ENCODE data around the gene KIF26B.
"Not testable (repeated sequence)": the region's sequence is repeated elsewhere in the genome, so short reads cannot be mapped to it uniquely, and the experiment has no call there.

KIF26B gene

DNA sequence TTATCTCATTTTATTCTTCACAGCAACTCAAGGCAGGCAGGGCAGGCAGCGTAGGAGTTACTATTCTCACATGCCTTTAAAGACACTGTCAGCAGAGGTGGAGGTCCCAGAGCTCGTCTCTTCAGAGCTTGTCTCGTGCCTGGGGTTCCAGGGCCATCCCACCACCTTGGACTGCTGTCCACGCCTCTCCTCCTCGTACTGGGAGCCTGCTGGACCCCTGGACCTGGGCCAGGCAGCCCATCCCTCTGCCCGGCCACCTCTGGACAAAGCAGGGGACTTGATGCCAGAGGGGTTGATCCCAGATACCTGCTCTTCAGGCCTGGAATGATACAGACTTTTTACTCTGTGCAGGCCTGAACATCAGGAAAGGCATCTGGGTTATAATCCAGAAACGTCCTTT lies 546.8 kb downstream of the KIF26B start:
- H3K36me3 Mint-ChIP-seq = no peaks in the 10 kb centered on the region

GRCh38 chr1:245702346-245702745 lies 547.6 kb downstream of the KIF26B start:
- no peaks in the 10 kb centered on the region for H3K9me3 Mint-ChIP-seq
- no peak overlapping the region for H3K4me3 Mint-ChIP-seq
- H3K27me3 Mint-ChIP-seq = no peaks in the 10 kb centered on the region
- no peaks in the 10 kb centered on the region for H3K36me3 Mint-ChIP-seq
- H3K4me1 Mint-ChIP-seq = no peaks in the 10 kb centered on the region
- H3K27ac Mint-ChIP-seq = no peak overlapping the region

More for the DNA sequence above, 546.8 kb downstream of the KIF26B start:
- no peak overlapping the region for H3K4me3 Mint-ChIP-seq
- no peaks in the 10 kb centered on the region for H3K4me1 Mint-ChIP-seq
- no peaks in the 10 kb centered on the region for H3K9me3 Mint-ChIP-seq
- H3K27ac Mint-ChIP-seq = no peak overlapping the region
- H3K27me3 Mint-ChIP-seq = no peaks in the 10 kb centered on the region

GRCh38 chr1:245704341-245704740 lies 549.6 kb downstream of the KIF26B start:
- no peak overlapping the region for H3K4me3 Mint-ChIP-seq
- H3K27me3 Mint-ChIP-seq = no peaks in the 10 kb centered on the region
- no peaks in the 10 kb centered on the region for H3K9me3 Mint-ChIP-seq
- no peaks in the 10 kb centered on the region for H3K4me1 Mint-ChIP-seq
- no peak overlapping the region for H3K27ac Mint-ChIP-seq
- no peaks in the 10 kb centered on the region for H3K36me3 Mint-ChIP-seq

- Mint-ChIP-seq H3K9me3 (no peaks in the 10 kb centered on the region), H3K27ac (no peak overlapping the region), H3K36me3 (no peaks in the 10 kb centered on the region)
These were observed 550.0 kb downstream of the KIF26B start for GRCh38 chr1:245704765-245705164.

DNA sequence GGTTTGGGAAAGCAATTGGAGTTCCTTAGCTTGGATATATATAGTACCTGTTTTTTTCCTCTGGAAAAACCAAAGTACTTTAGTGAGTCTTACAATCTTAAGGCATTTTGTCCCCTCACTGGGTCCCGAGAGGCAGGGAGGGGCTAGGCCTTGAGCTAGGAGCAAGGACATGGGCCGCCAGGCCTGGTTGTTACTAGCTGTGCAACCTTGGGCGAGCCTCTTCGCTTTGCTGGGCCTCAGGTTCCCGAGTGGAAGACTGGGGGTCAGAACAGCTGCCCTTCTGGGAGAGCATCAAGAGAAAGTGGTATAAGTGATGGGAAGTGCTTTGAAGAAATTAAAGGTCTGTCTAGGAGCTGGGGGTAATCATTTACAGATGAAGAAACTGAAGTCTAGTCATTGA lies 553.2 kb downstream of the KIF26B start:
- Mint-ChIP-seq H3K4me3 (no peak overlapping the region), H3K4me1 (no peaks in the 10 kb centered on the region), H3K27me3 (no peaks in the 10 kb centered on the region)

More at GRCh38 chr1:245704765-245705164, 550.0 kb downstream of the KIF26B start:
- no peak overlapping the region for H3K4me3 Mint-ChIP-seq
- no peaks in the 10 kb centered on the region for H3K4me1 Mint-ChIP-seq
- H3K27me3 Mint-ChIP-seq = no peaks in the 10 kb centered on the region

DNA sequence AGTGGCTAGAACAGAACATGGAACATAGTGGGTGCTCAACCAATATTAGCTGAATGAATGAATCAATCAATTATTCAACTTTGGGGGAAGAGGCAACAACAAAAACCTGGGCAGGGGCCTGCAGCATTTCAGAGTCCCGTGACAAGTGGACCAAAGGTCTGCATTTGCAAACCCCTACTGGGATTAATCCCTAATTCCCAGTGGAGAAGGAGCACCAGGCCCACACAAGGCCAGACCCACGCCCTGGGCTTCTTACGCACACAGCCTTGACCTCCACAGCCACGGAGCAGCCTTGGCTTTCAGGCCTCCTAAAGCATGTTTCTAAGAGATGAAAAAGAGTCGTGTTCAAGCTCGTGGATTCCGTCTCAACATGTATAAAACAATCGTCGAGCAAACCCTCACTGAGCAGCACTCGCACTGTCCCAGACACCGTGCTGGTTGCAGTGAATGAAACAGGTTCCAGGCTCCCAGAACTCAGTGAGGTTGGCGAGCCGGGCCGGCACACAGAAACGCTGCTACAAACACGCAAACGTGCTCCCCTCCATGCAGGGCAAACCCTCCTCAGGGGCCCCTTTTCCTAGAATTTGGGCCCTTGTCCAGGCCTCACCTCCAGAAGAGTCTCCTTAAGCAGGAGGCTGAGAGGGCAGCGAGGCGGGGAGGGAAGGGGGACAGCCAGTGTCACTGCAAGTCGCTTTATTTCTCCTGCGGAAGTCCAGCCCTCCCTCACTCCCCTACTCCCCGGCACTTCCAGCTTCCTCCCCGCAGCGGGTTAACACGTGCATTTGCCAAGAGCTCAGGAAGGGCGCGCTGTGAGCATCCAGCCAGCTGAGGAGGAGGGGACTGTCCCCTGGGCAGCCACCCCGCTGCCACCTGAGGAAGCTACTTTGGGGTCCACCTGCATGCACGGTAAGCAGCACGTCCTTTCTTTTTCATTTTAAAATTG lies 556.4 kb downstream of the KIF26B start:
- Mint-ChIP-seq H3K27ac (no peak overlapping the region), H3K4me1 (no peaks in the 10 kb centered on the region), H3K27me3 (peaks cover 2% of the 10 kb centered on the region), H3K36me3 (no peaks in the 10 kb centered on the region), H3K9me3 (no peaks in the 10 kb centered on the region), H3K4me3 (no peak overlapping the region)

More for the DNA sequence above, 553.2 kb downstream of the KIF26B start:
- no peaks in the 10 kb centered on the region for H3K9me3 Mint-ChIP-seq
- H3K36me3 Mint-ChIP-seq = no peaks in the 10 kb centered on the region
- no peak overlapping the region for H3K27ac Mint-ChIP-seq

GRCh38 chr1:245714027-245714426 lies 559.2 kb downstream of the KIF26B start:
- H3K4me3 Mint-ChIP-seq, H3K4me1 Mint-ChIP-seq, H3K36me3 Mint-ChIP-seq, H3K27me3 Mint-ChIP-seq, H3K9me3 Mint-ChIP-seq, H3K27ac Mint-ChIP-seq: not testable (repeated sequence)

DNA sequence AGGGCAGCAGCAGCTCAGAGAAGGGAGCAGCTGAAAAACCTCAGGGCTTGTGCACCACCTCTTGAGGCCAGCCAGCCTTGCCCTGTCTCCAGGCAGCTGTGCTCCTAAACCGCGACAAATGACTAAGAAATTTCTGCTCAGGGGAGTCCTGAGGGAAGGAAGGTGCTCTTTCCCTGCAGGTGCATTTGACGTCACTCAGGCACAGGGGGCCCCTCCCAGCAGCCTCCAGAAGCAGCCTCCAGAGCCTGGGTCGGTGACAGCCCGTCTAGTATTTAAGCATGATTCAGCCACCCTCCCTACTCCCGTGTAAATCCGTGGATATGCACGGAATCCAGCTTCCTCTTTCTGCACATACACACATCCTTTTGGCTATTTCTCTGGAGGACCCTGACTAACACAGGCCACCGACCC lies 560.5 kb downstream of the KIF26B start:
- Mint-ChIP-seq H3K4me1 (no peaks in the 10 kb centered on the region), H3K27me3 (peaks cover 2% of the 10 kb centered on the region), H3K9me3 (no peaks in the 10 kb centered on the region), H3K4me3 (no peak overlapping the region), H3K27ac (no peak overlapping the region), H3K36me3 (no peaks in the 10 kb centered on the region)

DNA sequence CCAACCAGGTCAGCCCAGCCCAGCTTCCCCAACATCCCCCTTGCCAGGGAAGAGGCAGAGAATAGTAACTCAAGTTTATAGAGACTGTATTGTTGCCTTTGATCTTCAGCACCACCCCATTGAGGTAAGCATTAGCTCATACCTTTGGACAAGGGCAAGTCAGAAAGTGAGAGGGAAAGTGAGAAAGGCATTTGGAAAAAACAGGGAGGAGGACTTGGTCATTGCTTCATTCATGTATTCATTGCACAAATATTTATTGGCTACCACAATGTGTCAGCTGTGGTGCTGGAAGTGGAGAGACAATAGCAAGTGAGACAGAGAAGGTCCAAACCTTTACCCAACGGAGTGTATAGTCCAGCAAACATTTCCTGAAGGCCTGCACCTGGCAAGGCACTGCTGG lies 561.2 kb downstream of the KIF26B start:
- H3K4me3 Mint-ChIP-seq = no peak overlapping the region
- no peaks in the 10 kb centered on the region for H3K9me3 Mint-ChIP-seq
- H3K4me1 Mint-ChIP-seq = no peaks in the 10 kb centered on the region
- H3K36me3 Mint-ChIP-seq = no peaks in the 10 kb centered on the region
- no peak overlapping the region for H3K27ac Mint-ChIP-seq
- H3K27me3 Mint-ChIP-seq = peaks cover 2% of the 10 kb centered on the region

GRCh38 chr1:245716561-245716960 lies 561.8 kb downstream of the KIF26B start:
- Mint-ChIP-seq H3K4me3 (no peak overlapping the region), H3K4me1 (no peaks in the 10 kb centered on the region), H3K36me3 (no peaks in the 10 kb centered on the region), H3K27ac (no peak overlapping the region), H3K27me3 (peaks cover 2% of the 10 kb centered on the region), H3K9me3 (no peaks in the 10 kb centered on the region)

GRCh38 chr1:245717611-245718010 lies 562.8 kb downstream of the KIF26B start:
- H3K27ac Mint-ChIP-seq = no peak overlapping the region
- H3K9me3 Mint-ChIP-seq = no peaks in the 10 kb centered on the region
- peaks cover 2% of the 10 kb centered on the region for H3K27me3 Mint-ChIP-seq
- no peaks in the 10 kb centered on the region for H3K4me1 Mint-ChIP-seq
- no peak overlapping the region for H3K4me3 Mint-ChIP-seq
- peaks cover 2% of the 10 kb centered on the region for H3K36me3 Mint-ChIP-seq

GRCh38 chr1:245718123-245718522 lies 563.3 kb downstream of the KIF26B start:
- Mint-ChIP-seq H3K27ac (no peak overlapping the region), H3K36me3 (peaks cover 2% of the 10 kb centered on the region), H3K4me1 (no peaks in the 10 kb centered on the region), H3K27me3 (peaks cover 2% of the 10 kb centered on the region), H3K4me3 (no peak overlapping the region), H3K9me3 (no peaks in the 10 kb centered on the region)

DNA sequence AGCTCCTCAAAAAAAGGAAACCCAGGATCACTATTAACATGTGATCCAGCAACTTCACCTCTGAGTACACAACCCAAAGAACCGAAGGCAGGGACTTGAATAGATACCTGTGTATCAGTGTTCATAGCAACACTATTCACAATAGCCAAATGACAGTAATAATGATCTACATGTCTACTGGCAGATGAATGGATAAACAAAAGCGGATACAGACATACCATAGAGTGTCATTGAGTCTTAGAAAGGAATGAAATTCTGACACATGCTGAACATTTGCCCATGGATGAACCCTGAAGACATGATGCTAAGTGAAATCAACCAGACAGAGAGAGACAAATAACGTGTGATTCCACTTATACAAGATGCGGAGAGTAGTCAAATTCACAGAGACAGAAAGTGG lies 564.2 kb downstream of the KIF26B start:
- Mint-ChIP-seq H3K27ac (no peak overlapping the region), H3K9me3 (no peaks in the 10 kb centered on the region), H3K27me3 (peaks cover 3% of the 10 kb centered on the region), H3K4me1 (no peaks in the 10 kb centered on the region), H3K4me3 (no peak overlapping the region), H3K36me3 (peaks cover 4% of the 10 kb centered on the region)

DNA sequence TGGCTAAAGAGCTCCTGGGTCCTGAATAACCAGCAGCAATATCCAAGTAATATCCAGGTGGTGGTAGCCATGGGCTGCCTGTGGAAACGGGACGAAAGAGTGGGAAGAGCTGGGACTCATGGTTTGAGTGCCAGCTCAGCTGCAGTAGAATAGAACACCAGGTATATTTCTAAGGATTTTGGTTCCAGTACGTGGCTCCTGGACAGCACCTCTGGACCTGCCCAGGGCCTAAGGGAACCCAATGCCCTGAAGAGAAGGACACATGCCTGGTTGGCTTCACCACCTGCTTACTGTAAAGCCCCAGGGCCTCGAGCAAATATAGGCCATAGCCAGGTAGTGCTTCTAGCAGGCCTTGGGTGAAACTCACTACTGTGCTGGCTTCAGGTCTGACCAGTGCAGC lies 566.7 kb downstream of the KIF26B start:
- H3K36me3 Mint-ChIP-seq = peaks cover 11% of the 10 kb centered on the region
- H3K9me3 Mint-ChIP-seq = peaks cover 5% of the 10 kb centered on the region
- H3K4me3 Mint-ChIP-seq = no peak overlapping the region
- H3K27ac Mint-ChIP-seq = no peak overlapping the region
- no peaks in the 10 kb centered on the region for H3K4me1 Mint-ChIP-seq
- peaks cover 1% of the 10 kb centered on the region for H3K27me3 Mint-ChIP-seq

DNA sequence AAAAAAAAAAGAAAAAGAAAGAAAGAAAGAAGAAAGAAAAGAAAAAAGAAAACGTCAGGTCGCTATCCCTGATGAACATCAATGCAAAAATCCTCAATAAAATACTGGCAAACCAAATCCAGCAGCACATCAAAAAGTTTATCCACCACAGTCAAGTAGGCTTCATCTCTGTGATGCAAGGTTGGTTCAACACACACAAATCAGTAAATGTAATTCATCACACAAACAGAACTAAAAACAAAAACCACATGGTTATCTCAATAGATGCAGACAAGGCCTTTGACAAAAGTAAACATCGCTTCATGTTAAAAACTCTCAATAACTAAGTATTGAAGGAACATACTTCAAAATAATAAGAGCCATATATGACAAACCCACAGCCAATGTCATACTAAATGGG lies 573.2 kb downstream of the KIF26B start:
- H3K4me3 Mint-ChIP-seq, H3K4me1 Mint-ChIP-seq, H3K27me3 Mint-ChIP-seq, H3K27ac Mint-ChIP-seq: not testable (repeated sequence)
- peaks cover 34% of the 10 kb centered on the region for H3K9me3 Mint-ChIP-seq
- peaks cover 20% of the 10 kb centered on the region for H3K36me3 Mint-ChIP-seq

GRCh38 chr1:245730801-245731200 lies 576.0 kb downstream of the KIF26B start:
- H3K27ac Mint-ChIP-seq = no peak overlapping the region
- peaks cover 12% of the 10 kb centered on the region for H3K36me3 Mint-ChIP-seq
- no peaks in the 10 kb centered on the region for H3K4me1 Mint-ChIP-seq
- H3K27me3 Mint-ChIP-seq = no peaks in the 10 kb centered on the region
- H3K4me3 Mint-ChIP-seq = no peak overlapping the region
- H3K9me3 Mint-ChIP-seq = peaks cover 40% of the 10 kb centered on the region

- Mint-ChIP-seq H3K9me3 (peaks cover 14% of the 10 kb centered on the region), H3K36me3 (peaks cover 16% of the 10 kb centered on the region)
- not testable (repeated sequence) for H3K27me3 Mint-ChIP-seq, H3K4me1 Mint-ChIP-seq, H3K27ac Mint-ChIP-seq, H3K4me3 Mint-ChIP-seq
These were observed 585.6 kb downstream of the KIF26B start for GRCh38 chr1:245740336-245740735.

All from activated naive CD4-positive, alpha-beta T cell treated with anti-CD3 and anti-CD28 coated beads, Interleukin-2, amount 50 U/mL, for 24 hours (primary cell).